AG08396 (cell line): ENCODE data around the gene CCRL2.
"Not testable (repeated sequence)": the region's sequence is repeated elsewhere in the genome, so short reads cannot be mapped to it uniquely, and the experiment has no call there.

Experiments used
- DNase-seq: peaks from one replicate; pipeline ENCODE4 v3.0.0; 2012; ENCODE audit warnings: low spot score, mixed read lengths

Gene CCRL2

GRCh38 chr3:46380471-46381221, 26.4 kb upstream of the CCRL2 start:
- no peak for DNase-seq

- DNase-seq = no peak
These were observed 25.4 kb upstream of the CCRL2 start for GRCh38 chr3:46381625-46382024.

- DNase-seq = no peak
These were observed 23.7 kb upstream of the CCRL2 start for GRCh38 chr3:46383211-46383950.

GRCh38 chr3:46383951-46384330, 23.1 kb upstream of the CCRL2 start:
- no peak for DNase-seq

- DNase-seq = peak; percentile 35
These were observed 20.9 kb upstream of the CCRL2 start for GRCh38 chr3:46386205-46386604.

GRCh38 chr3:46388847-46389246, 18.2 kb upstream of the CCRL2 start:
- not testable (repeated sequence) for DNase-seq

GRCh38 chr3:46389306-46389705, 17.8 kb upstream of the CCRL2 start:
- no peak for DNase-seq

- not testable (repeated sequence) for DNase-seq
These were observed 15.5 kb upstream of the CCRL2 start for GRCh38 chr3:46391526-46391925.

- no peak for DNase-seq
These were observed 14.0 kb upstream of the CCRL2 start for GRCh38 chr3:46393011-46393410.

- DNase-seq = no peak
These were observed 13.3 kb upstream of the CCRL2 start for GRCh38 chr3:46393554-46394434.

- no peak for DNase-seq
These were observed 11.8 kb upstream of the CCRL2 start for GRCh38 chr3:46395210-46395661.

- no peak for DNase-seq
These were observed 11.1 kb upstream of the CCRL2 start for GRCh38 chr3:46395766-46396530.

GRCh38 chr3:46397111-46397510, 9.9 kb upstream of the CCRL2 start:
- no peak for DNase-seq

GRCh38 chr3:46398186-46398955, 8.7 kb upstream of the CCRL2 start:
- no peak for DNase-seq

GRCh38 chr3:46399098-46399497, 8.0 kb upstream of the CCRL2 start:
- DNase-seq = no peak

- DNase-seq = no peak
These were observed 7.5 kb upstream of the CCRL2 start for GRCh38 chr3:46399557-46399956.

- DNase-seq = peak; percentile 20
These were observed 6.9 kb upstream of the CCRL2 start for GRCh38 chr3:46400000-46400734.

- DNase-seq = no peak
These were observed 6.2 kb upstream of the CCRL2 start for GRCh38 chr3:46400846-46401245.

- no peak for DNase-seq
These were observed 5.5 kb upstream of the CCRL2 start for GRCh38 chr3:46401579-46401978.

GRCh38 chr3:46402902-46403301, 4.2 kb upstream of the CCRL2 start:
- not testable (repeated sequence) for DNase-seq
